A673 (cell line): ENCODE data around the gene HSPA2.

Experiments
- EZH2 ChIP-seq: fragments of 200-600 bp; sonication (generic); IDR thresholded peaks from 2 replicates; pipeline ENCODE4 v1.6.1; 2017; ENCODE audit warnings: borderline replicate concordance, low read depth, mild to moderate bottlenecking, mixed read lengths, antibody characterized with exemption, low read length; ENCODE audit not compliant: poor library complexity, severe bottlenecking
- TF ChIP-seq, protein P1 (sequence below): fragments of 300-800, 200-600 bp; sonication (generic); conservative IDR thresholded peaks from 2 replicates; pipeline ENCODE4 v1.5.1; 2017; ENCODE audit warnings: low read depth, mild to moderate bottlenecking, antibody characterized with exemption, low read length, moderate library complexity, mixed read lengths

DNA sequence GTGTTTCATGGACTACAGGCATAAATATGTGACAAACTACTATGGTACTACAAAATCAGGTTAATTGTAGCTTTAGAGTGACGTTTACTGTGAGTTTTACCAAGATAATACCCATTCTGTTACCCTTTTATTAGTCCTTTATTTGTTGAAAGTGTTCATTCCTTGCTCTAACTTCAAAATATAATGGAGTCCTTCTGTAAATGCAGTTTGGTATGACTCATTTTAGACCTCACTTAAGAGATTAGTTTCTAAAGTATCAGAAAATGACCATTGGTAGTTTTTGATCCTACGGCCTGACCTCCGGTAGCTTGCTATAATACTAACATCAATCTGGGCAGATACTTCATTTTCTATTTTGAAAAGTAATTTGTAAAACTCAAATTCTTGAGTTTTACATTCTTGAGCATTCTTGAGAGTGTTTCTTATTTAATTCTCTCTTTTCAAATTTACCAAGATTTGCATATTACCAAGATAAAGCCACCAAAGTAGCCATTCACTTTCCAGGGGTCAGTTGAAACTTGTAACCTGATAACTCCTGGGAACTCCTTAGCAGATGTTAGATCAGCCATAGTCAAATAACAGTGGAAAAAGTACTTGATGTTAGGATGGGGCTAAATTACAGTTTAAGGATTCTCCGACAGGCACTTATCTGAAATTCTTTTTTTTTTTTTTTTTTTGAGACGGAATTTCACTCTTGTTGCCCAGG is 4.2 kb downstream of the HSPA2 start:
- TF ChIP-seq, protein P1, sequence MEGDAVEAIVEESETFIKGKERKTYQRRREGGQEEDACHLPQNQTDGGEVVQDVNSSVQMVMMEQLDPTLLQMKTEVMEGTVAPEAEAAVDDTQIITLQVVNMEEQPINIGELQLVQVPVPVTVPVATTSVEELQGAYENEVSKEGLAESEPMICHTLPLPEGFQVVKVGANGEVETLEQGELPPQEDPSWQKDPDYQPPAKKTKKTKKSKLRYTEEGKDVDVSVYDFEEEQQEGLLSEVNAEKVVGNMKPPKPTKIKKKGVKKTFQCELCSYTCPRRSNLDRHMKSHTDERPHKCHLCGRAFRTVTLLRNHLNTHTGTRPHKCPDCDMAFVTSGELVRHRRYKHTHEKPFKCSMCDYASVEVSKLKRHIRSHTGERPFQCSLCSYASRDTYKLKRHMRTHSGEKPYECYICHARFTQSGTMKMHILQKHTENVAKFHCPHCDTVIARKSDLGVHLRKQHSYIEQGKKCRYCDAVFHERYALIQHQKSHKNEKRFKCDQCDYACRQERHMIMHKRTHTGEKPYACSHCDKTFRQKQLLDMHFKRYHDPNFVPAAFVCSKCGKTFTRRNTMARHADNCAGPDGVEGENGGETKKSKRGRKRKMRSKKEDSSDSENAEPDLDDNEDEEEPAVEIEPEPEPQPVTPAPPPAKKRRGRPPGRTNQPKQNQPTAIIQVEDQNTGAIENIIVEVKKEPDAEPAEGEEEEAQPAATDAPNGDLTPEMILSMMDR = no peak
- no peak for TF ChIP-seq EZH2
